Retinal pigment epithelial cell (primary cell): ENCODE data around the gene TAS1R2.
A peak's percentile ranks its signal among the peaks of the same experiment; 100 is the strongest.

Experiments
- DNase-seq: peaks from one replicate; pipeline ENCODE4 v3.0.0-alpha.2; 2010; ENCODE audit warnings: low read depth
- H3K4me3 ChIP-seq: 2 replicates; pipeline ENCODE4 v1.5.1; 2011; ENCODE audit warnings: mild to moderate bottlenecking, low read length, control low read depth, moderate library complexity
- CTCF ChIP-seq: conservative IDR thresholded peaks from 2 replicates; pipeline ENCODE4 v1.5.1; 2011; ENCODE audit warnings: low read depth, low read length, control low read depth, inconsistent platforms

The TAS1R2 gene

GRCh38 chr1:18879791-18880309 is 20.4 kb upstream of the TAS1R2 start:
- no peak for TF ChIP-seq CTCF
- DNase-seq, result no peak
- no peak overlapping the region for H3K4me3 ChIP-seq

- no peak for DNase-seq
- TF ChIP-seq CTCF, result no peak
Observed at GRCh38 chr1:18879215-18879790, 19.8 kb upstream of the TAS1R2 start.

GRCh38 chr1:18878538-18879214 is 19.2 kb upstream of the TAS1R2 start:
- TF ChIP-seq CTCF, result no peak
- no peak for DNase-seq
- no peak overlapping the region for H3K4me3 ChIP-seq

More at GRCh38 chr1:18879215-18879790, 19.8 kb upstream of the TAS1R2 start:
- H3K4me3 ChIP-seq, result no peak overlapping the region

GRCh38 chr1:18877282-18877681 is 17.8 kb upstream of the TAS1R2 start:
- TF ChIP-seq CTCF, result no peak
- no peak overlapping the region for H3K4me3 ChIP-seq
- DNase-seq, result no peak

GRCh38 chr1:18876210-18876609 is 16.8 kb upstream of the TAS1R2 start:
- DNase-seq, result no peak
- no peak for TF ChIP-seq CTCF
- no peak overlapping the region for H3K4me3 ChIP-seq

- H3K4me3 ChIP-seq, result no peak overlapping the region
- DNase-seq, result no peak
- no peak for TF ChIP-seq CTCF
Observed at GRCh38 chr1:18875796-18876128, 16.3 kb upstream of the TAS1R2 start.

- TF ChIP-seq CTCF, result peak; percentile 89
- peak; percentile 49 for DNase-seq
- no peak overlapping the region for H3K4me3 ChIP-seq
Observed at GRCh38 chr1:18875107-18875795, 15.8 kb upstream of the TAS1R2 start.
